GM19467 (cell line): ENCODE results near the gene PM20D1.
"Not testable (repeated sequence)": the region's sequence is repeated elsewhere in the genome, so short reads cannot be mapped to it uniquely, and the experiment has no call there.

Experiments used
- ATAC-seq: cut with Tn5 transposase; IDR thresholded peaks from one replicate; pipeline ENCODE4 v1.9.1; 2021; ENCODE audit warnings: mild to moderate bottlenecking, moderate library complexity; ENCODE audit not compliant: unreplicated experiment

Gene PM20D1

GRCh38 chr1:205849619-205850355, at the start of gene PM20D1:
PM20D1 (minus strand) TSS chr1:205850132; CDS start chr1:205850072, 60 bp downstream.
- peak; percentile 88 for ATAC-seq

- ATAC-seq, result no peak
Observed at GRCh38 chr1:205896351-205896750, 46.4 kb upstream of the PM20D1 start.

- ATAC-seq, result not testable (repeated sequence)
Observed at GRCh38 chr1:205894119-205894518, 44.2 kb upstream of the PM20D1 start.

GRCh38 chr1:205892175-205892574, 42.2 kb upstream of the PM20D1 start:
- ATAC-seq, result not testable (repeated sequence)

GRCh38 chr1:205891481-205891880, 41.5 kb upstream of the PM20D1 start:
- ATAC-seq, result not testable (repeated sequence)

- not testable (repeated sequence) for ATAC-seq
Observed at GRCh38 chr1:205890631-205891030, 40.7 kb upstream of the PM20D1 start.

GRCh38 chr1:205889706-205890105, 39.8 kb upstream of the PM20D1 start:
- ATAC-seq, result not testable (repeated sequence)

GRCh38 chr1:205889006-205889405, 39.1 kb upstream of the PM20D1 start:
- ATAC-seq, result not testable (repeated sequence)

- ATAC-seq, result no peak
Observed at GRCh38 chr1:205883792-205884191, 33.9 kb upstream of the PM20D1 start.

- ATAC-seq, result no peak
Observed at GRCh38 chr1:205880923-205881322, 31.0 kb upstream of the PM20D1 start.

- ATAC-seq, result no peak
Observed at GRCh38 chr1:205879974-205880373, 30.0 kb upstream of the PM20D1 start.

GRCh38 chr1:205878026-205878425, 28.1 kb upstream of the PM20D1 start:
- no peak for ATAC-seq

GRCh38 chr1:205873148-205873547, 23.2 kb upstream of the PM20D1 start:
- not testable (repeated sequence) for ATAC-seq

GRCh38 chr1:205870236-205870635, 20.3 kb upstream of the PM20D1 start:
- ATAC-seq, result no peak

GRCh38 chr1:205861540-205861939, 11.6 kb upstream of the PM20D1 start:
- no peak for ATAC-seq

- no peak for ATAC-seq
Observed at GRCh38 chr1:205858141-205858961, 8.4 kb upstream of the PM20D1 start.

- ATAC-seq, result not testable (repeated sequence)
Observed at GRCh38 chr1:205857501-205857900, 7.6 kb upstream of the PM20D1 start.

- ATAC-seq, result no peak
Observed at GRCh38 chr1:205856433-205856832, 6.5 kb upstream of the PM20D1 start.

- no peak for ATAC-seq
Observed at GRCh38 chr1:205852969-205853368, 3.0 kb upstream of the PM20D1 start.

- ATAC-seq, result no peak
Observed at GRCh38 chr1:205851993-205852392, 2.1 kb upstream of the PM20D1 start.

- no peak for ATAC-seq
Observed at GRCh38 chr1:205843036-205843859, 6.7 kb downstream of the PM20D1 start.
